ENCODE measurements around the gene ERC2.

The ERC2 gene

GRCh38 chr3:55752911-55753310 lies 715.4 kb downstream of the ERC2 start:
- H3K27me3 ChIP-seq (ENCODE audit: insufficient read depth, poor library complexity, severe bottlenecking): no peaks in the 10 kb centered on the region
- no peak overlapping the region for H3K27ac ChIP-seq (ENCODE audit: poor library complexity, severe bottlenecking)
- H3K4me1 ChIP-seq (ENCODE audit: insufficient read depth, poor library complexity, severe bottlenecking): peaks cover 20% of the 10 kb centered on the region
- no peak for DNase-seq (ENCODE audit: low spot score)
- no peak overlapping the region for H3K4me3 ChIP-seq (ENCODE audit: severe bottlenecking)
- ATAC-seq (ENCODE audit: low read depth): no peak
- H3K36me3 ChIP-seq (ENCODE audit: low read depth): no peaks in the 10 kb centered on the region
- no peak for TF ChIP-seq CTCF (IDR thresholded peaks at IDR 0.05; ENCODE audit: poor library complexity, severe bottlenecking)
- no peaks in the 10 kb centered on the region for H3K9me3 ChIP-seq (ENCODE audit: severe bottlenecking)

GRCh38 chr3:55751730-55752129 lies 716.5 kb downstream of the ERC2 start:
- Histone ChIP-seq H3K36me3 (ENCODE audit: low read depth) (no peaks in the 10 kb centered on the region), H3K4me1 (ENCODE audit: insufficient read depth, poor library complexity, severe bottlenecking) (peaks cover 20% of the 10 kb centered on the region), H3K27me3 (ENCODE audit: insufficient read depth, poor library complexity, severe bottlenecking) (no peaks in the 10 kb centered on the region), H3K4me3 (ENCODE audit: severe bottlenecking) (no peak overlapping the region), H3K9me3 (ENCODE audit: severe bottlenecking) (no peaks in the 10 kb centered on the region), H3K27ac (ENCODE audit: poor library complexity, severe bottlenecking) (no peak overlapping the region)
- no peak for TF ChIP-seq CTCF (IDR thresholded peaks at IDR 0.05; ENCODE audit: poor library complexity, severe bottlenecking)
- ATAC-seq (ENCODE audit: low read depth): no peak
- no peak for DNase-seq (ENCODE audit: low spot score)

GRCh38 chr3:55750525-55750924 lies 717.7 kb downstream of the ERC2 start:
- peak overlapping the region; percentile 59 for H3K27ac ChIP-seq (ENCODE audit: poor library complexity, severe bottlenecking)
- ATAC-seq (ENCODE audit: low read depth): peak; percentile 98
- DNase-seq (ENCODE audit: low spot score): peak; percentile 66
- H3K9me3 ChIP-seq (ENCODE audit: severe bottlenecking): no peaks in the 10 kb centered on the region
- H3K36me3 ChIP-seq (ENCODE audit: low read depth): no peaks in the 10 kb centered on the region
- no peak overlapping the region for H3K4me3 ChIP-seq (ENCODE audit: severe bottlenecking)
- no peaks in the 10 kb centered on the region for H3K27me3 ChIP-seq (ENCODE audit: insufficient read depth, poor library complexity, severe bottlenecking)
- H3K4me1 ChIP-seq (ENCODE audit: insufficient read depth, poor library complexity, severe bottlenecking): peaks cover 20% of the 10 kb centered on the region
- no peak for TF ChIP-seq CTCF (IDR thresholded peaks at IDR 0.05; ENCODE audit: poor library complexity, severe bottlenecking)

- H3K27ac ChIP-seq (ENCODE audit: poor library complexity, severe bottlenecking): no peak overlapping the region
- no peak for TF ChIP-seq CTCF (IDR thresholded peaks at IDR 0.05; ENCODE audit: poor library complexity, severe bottlenecking)
- peaks cover 19% of the 10 kb centered on the region for H3K4me1 ChIP-seq (ENCODE audit: insufficient read depth, poor library complexity, severe bottlenecking)
- H3K27me3 ChIP-seq (ENCODE audit: insufficient read depth, poor library complexity, severe bottlenecking): no peaks in the 10 kb centered on the region
- H3K4me3 ChIP-seq (ENCODE audit: severe bottlenecking): no peak overlapping the region
- no peaks in the 10 kb centered on the region for H3K36me3 ChIP-seq (ENCODE audit: low read depth)
- DNase-seq (ENCODE audit: low spot score): no peak
- H3K9me3 ChIP-seq (ENCODE audit: severe bottlenecking): no peaks in the 10 kb centered on the region
- no peak for ATAC-seq (ENCODE audit: low read depth)
These were observed 719.2 kb downstream of the ERC2 start for GRCh38 chr3:55749036-55749435.

- Histone ChIP-seq H3K27ac (ENCODE audit: poor library complexity, severe bottlenecking) (no peak overlapping the region), H3K4me1 (ENCODE audit: insufficient read depth, poor library complexity, severe bottlenecking) (peaks cover 13% of the 10 kb centered on the region), H3K9me3 (ENCODE audit: severe bottlenecking) (no peaks in the 10 kb centered on the region), H3K4me3 (ENCODE audit: severe bottlenecking) (no peak overlapping the region), H3K27me3 (ENCODE audit: insufficient read depth, poor library complexity, severe bottlenecking) (no peaks in the 10 kb centered on the region), H3K36me3 (ENCODE audit: low read depth) (no peaks in the 10 kb centered on the region)
- no peak for ATAC-seq (ENCODE audit: low read depth)
- no peak for DNase-seq (ENCODE audit: low spot score)
- peak; percentile 66 for TF ChIP-seq CTCF (IDR thresholded peaks at IDR 0.05; ENCODE audit: poor library complexity, severe bottlenecking)
These were observed 721.4 kb downstream of the ERC2 start for GRCh38 chr3:55746808-55747413.

All from RWPE2 (cell line).